Panc1 (cell line): ENCODE data around the gene RGS9. TPM values are rescaled to one million over a fixed set of nuclear protein-coding genes. Genes with fewer than 3 reads are reported as not detected.

ENCODE experiments used
- ATAC-seq: fragments of 200-7000 bp; cut with Tn5 transposase; 2 replicates; pipeline ENCODE4 v1.9.1; 2020; ENCODE audit warnings: mild to moderate bottlenecking, moderate library complexity
- BruUV-seq: library from RNA; stranded (reverse); fragments of 400-500 nt; replicated peaks from 2 replicates; lab custom pipeline; 2021; lab: Mats Ljungman, UMichigan
- CTCF ChIA-PET: fragments of 300-600 bp; sonication (Branson Sonifier 250); formaldehyde crosslinking; loops from one replicate; lab custom pipeline; 2022; ENCODE audit warnings: antibody characterized with exemption; lab: Charles Lee
- POLR2A ChIA-PET: fragments of 300-600 bp; sonication (Branson Sonifier 250); formaldehyde crosslinking; loops from one replicate; lab custom pipeline; 2022; ENCODE audit warnings: antibody characterized with exemption; lab: Charles Lee
- DNase-seq: peaks from one replicate; pipeline ENCODE4 v3.0.0-alpha.2; 2010; ENCODE audit warnings: low read depth, low spot score
- H3K27ac ChIP-seq: 2 replicates; pipeline ENCODE4 v1.5.1; 2011; ENCODE audit warnings: mild to moderate bottlenecking, low read length, inconsistent platforms
- H3K27me3 ChIP-seq: fragments of 200-500 bp; sonication (Bioruptor generic); 2 replicates; pipeline ENCODE4 v1.6.0; 2014; ENCODE audit warnings: low read length, inconsistent platforms; ENCODE audit not compliant: control insufficient read depth, insufficient read depth
- H3K36me3 ChIP-seq: fragments of 200-500 bp; sonication (Bioruptor generic); 2 replicates; pipeline ENCODE4 v1.5.1; 2014; ENCODE audit warnings: inconsistent platforms, mild to moderate bottlenecking, low read length, moderate library complexity; ENCODE audit not compliant: control insufficient read depth, insufficient read depth
- H3K4me1 ChIP-seq: 2 replicates; pipeline ENCODE4 v1.5.1; 2011; ENCODE audit warnings: inconsistent platforms, mild to moderate bottlenecking, low read length, moderate library complexity; ENCODE audit not compliant: control insufficient read depth, insufficient read depth
- H3K4me3 ChIP-seq, 2 experiments: 2 replicates each; pipeline ENCODE4 v1.5.1; 2011 to 2012; ENCODE audit warnings: low read depth in 2 of 2, low read length in 2 of 2, mild to moderate bottlenecking in 2 of 2, inconsistent platforms in 1 of 2, moderate library complexity in 1 of 2
- H3K9me3 ChIP-seq: fragments of 200-500 bp; sonication (Bioruptor generic); 2 replicates; pipeline ENCODE4 v1.5.1; 2014; ENCODE audit warnings: low read depth, mild to moderate bottlenecking, inconsistent platforms, low read length, moderate library complexity; ENCODE audit not compliant: control insufficient read depth, insufficient read depth
- POLR2AphosphoS5 ChIP-seq: IDR thresholded peaks from 2 replicates; pipeline ENCODE4 v1.6.1; 2012; ENCODE audit warnings: mild to moderate bottlenecking, low read depth, low read length, moderate library complexity
- SIN3A ChIP-seq: IDR thresholded peaks from 2 replicates; pipeline ENCODE4 v1.6.1; 2012; ENCODE audit warnings: low read depth, mild to moderate bottlenecking, low read length, moderate library complexity, borderline replicate concordance; ENCODE audit not compliant: insufficient read depth
- TCF7L2 ChIP-seq: IDR thresholded peaks from 2 replicates; pipeline ENCODE4 v1.6.1; 2011; ENCODE audit warnings: mild to moderate bottlenecking, low read depth, low read length, inconsistent platforms
- in situ Hi-C: cut with HindIII; loops from 2 replicates; pipeline ENCODE4 v1.10.0; 2016; ENCODE audit warnings: low sequenced_read_pairs, low pct_unique_long_range_greater_than_20kb
- intact Hi-C: fragments of 100-400 bp; cut with micrococcal nuclease; formaldehyde crosslinking; loops from one replicate; pipeline ENCODE4 v1.10.0; 2022; ENCODE audit not compliant: unreplicated experiment
- total RNA-seq: library from RNA; stranded (reverse); gene quantifications from one replicate; pipeline ENCODE4 v1.2.1, GENCODE V29; 2021; ENCODE audit not compliant: unreplicated experiment
- TF ChIP-seq, protein P1 (sequence below), 2 experiments: IDR thresholded peaks; 2 replicates each; pipeline ENCODE4 v1.6.1; 2011 to 2012; ENCODE audit warnings: low read depth in 2 of 2, control low read depth in 1 of 2, low read length in 1 of 2, mild to moderate bottlenecking in 1 of 2, moderate library complexity in 1 of 2; ENCODE audit not compliant: insufficient read depth in 1 of 2
- TF ChIP-seq, protein P2 (sequence below): fragments of 450-650 bp; IDR thresholded peaks from 2 replicates; pipeline ENCODE4 v1.5.1; 2017; ENCODE audit warnings: mild to moderate bottlenecking

The RGS9 gene
- total RNA-seq, 1 experiment from 2014 or later, result 3.3 TPM

GRCh38 chr17:65158041-65158440 is 20.9 kb downstream of the RGS9 start:
- Histone ChIP-seq H3K36me3 (no peaks in the 10 kb centered on the region), H3K27ac (no peak overlapping the region), H3K27me3 (no peaks in the 10 kb centered on the region), H3K4me3 (no peak overlapping the region), H3K4me1 (no peaks in the 10 kb centered on the region), H3K9me3 (no peaks in the 10 kb centered on the region)
- CTCF ChIA-PET, result no interaction called here
- POLR2A ChIA-PET, result no interaction called here
- in situ Hi-C loops (no loop called here), intact Hi-C loops (no loop called here)
- BruUV-seq, result no TSS peak
- TF ChIP-seq, protein P1, sequence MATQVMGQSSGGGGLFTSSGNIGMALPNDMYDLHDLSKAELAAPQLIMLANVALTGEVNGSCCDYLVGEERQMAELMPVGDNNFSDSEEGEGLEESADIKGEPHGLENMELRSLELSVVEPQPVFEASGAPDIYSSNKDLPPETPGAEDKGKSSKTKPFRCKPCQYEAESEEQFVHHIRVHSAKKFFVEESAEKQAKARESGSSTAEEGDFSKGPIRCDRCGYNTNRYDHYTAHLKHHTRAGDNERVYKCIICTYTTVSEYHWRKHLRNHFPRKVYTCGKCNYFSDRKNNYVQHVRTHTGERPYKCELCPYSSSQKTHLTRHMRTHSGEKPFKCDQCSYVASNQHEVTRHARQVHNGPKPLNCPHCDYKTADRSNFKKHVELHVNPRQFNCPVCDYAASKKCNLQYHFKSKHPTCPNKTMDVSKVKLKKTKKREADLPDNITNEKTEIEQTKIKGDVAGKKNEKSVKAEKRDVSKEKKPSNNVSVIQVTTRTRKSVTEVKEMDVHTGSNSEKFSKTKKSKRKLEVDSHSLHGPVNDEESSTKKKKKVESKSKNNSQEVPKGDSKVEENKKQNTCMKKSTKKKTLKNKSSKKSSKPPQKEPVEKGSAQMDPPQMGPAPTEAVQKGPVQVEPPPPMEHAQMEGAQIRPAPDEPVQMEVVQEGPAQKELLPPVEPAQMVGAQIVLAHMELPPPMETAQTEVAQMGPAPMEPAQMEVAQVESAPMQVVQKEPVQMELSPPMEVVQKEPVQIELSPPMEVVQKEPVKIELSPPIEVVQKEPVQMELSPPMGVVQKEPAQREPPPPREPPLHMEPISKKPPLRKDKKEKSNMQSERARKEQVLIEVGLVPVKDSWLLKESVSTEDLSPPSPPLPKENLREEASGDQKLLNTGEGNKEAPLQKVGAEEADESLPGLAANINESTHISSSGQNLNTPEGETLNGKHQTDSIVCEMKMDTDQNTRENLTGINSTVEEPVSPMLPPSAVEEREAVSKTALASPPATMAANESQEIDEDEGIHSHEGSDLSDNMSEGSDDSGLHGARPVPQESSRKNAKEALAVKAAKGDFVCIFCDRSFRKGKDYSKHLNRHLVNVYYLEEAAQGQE (IDR thresholded peaks at IDR 0.05; ENCODE audit: insufficient read depth in 1 of 2, low read depth in 2 of 2, low read length in 1 of 2), result no peak
- TF ChIP-seq, protein P2, sequence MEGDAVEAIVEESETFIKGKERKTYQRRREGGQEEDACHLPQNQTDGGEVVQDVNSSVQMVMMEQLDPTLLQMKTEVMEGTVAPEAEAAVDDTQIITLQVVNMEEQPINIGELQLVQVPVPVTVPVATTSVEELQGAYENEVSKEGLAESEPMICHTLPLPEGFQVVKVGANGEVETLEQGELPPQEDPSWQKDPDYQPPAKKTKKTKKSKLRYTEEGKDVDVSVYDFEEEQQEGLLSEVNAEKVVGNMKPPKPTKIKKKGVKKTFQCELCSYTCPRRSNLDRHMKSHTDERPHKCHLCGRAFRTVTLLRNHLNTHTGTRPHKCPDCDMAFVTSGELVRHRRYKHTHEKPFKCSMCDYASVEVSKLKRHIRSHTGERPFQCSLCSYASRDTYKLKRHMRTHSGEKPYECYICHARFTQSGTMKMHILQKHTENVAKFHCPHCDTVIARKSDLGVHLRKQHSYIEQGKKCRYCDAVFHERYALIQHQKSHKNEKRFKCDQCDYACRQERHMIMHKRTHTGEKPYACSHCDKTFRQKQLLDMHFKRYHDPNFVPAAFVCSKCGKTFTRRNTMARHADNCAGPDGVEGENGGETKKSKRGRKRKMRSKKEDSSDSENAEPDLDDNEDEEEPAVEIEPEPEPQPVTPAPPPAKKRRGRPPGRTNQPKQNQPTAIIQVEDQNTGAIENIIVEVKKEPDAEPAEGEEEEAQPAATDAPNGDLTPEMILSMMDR, result no peak
- no peak for TF ChIP-seq POLR2AphosphoS5
- TF ChIP-seq TCF7L2, result no peak
- TF ChIP-seq SIN3A, result no peak
- DNase-seq (no peak), ATAC-seq (no peak)

- no peaks in the 10 kb centered on the region for H3K9me3 ChIP-seq
- in situ Hi-C loops, result no loop called here
- no TSS peak for BruUV-seq
- ATAC-seq, result no peak
- H3K36me3 ChIP-seq, result no peaks in the 10 kb centered on the region
- H3K27me3 ChIP-seq, result no peaks in the 10 kb centered on the region
- POLR2A ChIA-PET, result no interaction called here
- H3K4me3 ChIP-seq, result no peak overlapping the region
- H3K27ac ChIP-seq, result no peak overlapping the region
- DNase-seq, result no peak
- CTCF ChIA-PET, result no interaction called here
- H3K4me1 ChIP-seq, result no peaks in the 10 kb centered on the region
- intact Hi-C loops, result no loop called here
- TF ChIP-seq SIN3A, result no peak
- no peak for TF ChIP-seq TCF7L2
- TF ChIP-seq, protein P1 (IDR thresholded peaks at IDR 0.05; ENCODE audit: insufficient read depth in 1 of 2, low read depth in 2 of 2, low read length in 1 of 2), result no peak
- TF ChIP-seq, protein P2, result no peak
- no peak for TF ChIP-seq POLR2AphosphoS5
Observed at GRCh38 chr17:65158622-65159021, 21.5 kb downstream of the RGS9 start.
